GM13977 (cell line): ENCODE data around the gene MTFP1.

Experiments used
- DNase-seq: peaks from one replicate; pipeline ENCODE4 v3.0.0; 2012; ENCODE audit warnings: low spot score
- CTCF ChIP-seq: IDR thresholded peaks from 2 replicates; pipeline ENCODE4 v1.5.1; 2012; ENCODE audit warnings: mild to moderate bottlenecking, control low read depth; ENCODE audit not compliant: insufficient read depth; ENCODE audit errors: extremely low read depth, missing control alignments
- in situ Hi-C: fragments of 300-500 bp; cut with MboI; formaldehyde crosslinking; loops from one replicate; pipeline ENCODE4 v1.12.0; 2022; ENCODE audit warnings: low sequenced_read_pairs, low pct_unique_long_range_greater_than_20kb, mixed read lengths, inconsistent platforms; ENCODE audit not compliant: unreplicated experiment

Gene MTFP1

GRCh38 chr22:30425616-30426387 lies at the start of gene MTFP1:
Gene MTFP1, plus strand, starts transcription at chr22:30425768. Its CDS starts 112 bp downstream, at chr22:30425880.
- TF ChIP-seq CTCF: peak; percentile 5
- in situ Hi-C loops: no loop called here
- DNase-seq: peak; percentile 77

GRCh38 chr22:30380011-30380410 lies 45.6 kb upstream of the MTFP1 start:
- in situ Hi-C loops: loop anchor here (10.0 to 25.0 kb wide), 2 partner anchors 95 to 268 kb away; partner anchors contain the start of gene CASTOR1
- no peak for DNase-seq
- no peak for TF ChIP-seq CTCF

GRCh38 chr22:30381264-30381663 lies 44.3 kb upstream of the MTFP1 start:
- TF ChIP-seq CTCF: no peak
- no peak for DNase-seq
- in situ Hi-C loops: loop anchor here (10.0 to 25.0 kb wide), 2 partner anchors 96 to 269 kb away; partner anchors contain the start of gene CASTOR1

- in situ Hi-C loops: loop anchor here (10.0 to 25.0 kb wide), 2 partner anchors 98 to 270 kb away; partner anchors contain the start of gene CASTOR1
- TF ChIP-seq CTCF: no peak
- DNase-seq: no peak
These were observed 43.2 kb upstream of the MTFP1 start for GRCh38 chr22:30382340-30382739.

GRCh38 chr22:30383061-30383460 lies 42.5 kb upstream of the MTFP1 start:
- in situ Hi-C loops: loop anchor here (10.0 to 25.0 kb wide), 2 partner anchors 98 to 271 kb away; partner anchors contain the start of gene CASTOR1
- DNase-seq: no peak
- TF ChIP-seq CTCF: no peak

- in situ Hi-C loops: loop anchor here (10.0 to 25.0 kb wide), 2 partner anchors 101 to 274 kb away; partner anchors contain the start of gene CASTOR1
- no peak for TF ChIP-seq CTCF
- no peak for DNase-seq
These were observed 39.6 kb upstream of the MTFP1 start for GRCh38 chr22:30385942-30386341.
